Panc1 (cell line): ENCODE results near the gene LRRC3B.

Experiments used
- POLR2AphosphoS5 ChIP-seq: IDR thresholded peaks from 2 replicates; pipeline ENCODE4 v1.6.1; 2012; ENCODE audit warnings: mild to moderate bottlenecking, low read depth, low read length, moderate library complexity
- TF ChIP-seq, protein P1 (sequence below): fragments of 450-650 bp; IDR thresholded peaks from 2 replicates; pipeline ENCODE4 v1.5.1; 2017; ENCODE audit warnings: mild to moderate bottlenecking

DNA sequence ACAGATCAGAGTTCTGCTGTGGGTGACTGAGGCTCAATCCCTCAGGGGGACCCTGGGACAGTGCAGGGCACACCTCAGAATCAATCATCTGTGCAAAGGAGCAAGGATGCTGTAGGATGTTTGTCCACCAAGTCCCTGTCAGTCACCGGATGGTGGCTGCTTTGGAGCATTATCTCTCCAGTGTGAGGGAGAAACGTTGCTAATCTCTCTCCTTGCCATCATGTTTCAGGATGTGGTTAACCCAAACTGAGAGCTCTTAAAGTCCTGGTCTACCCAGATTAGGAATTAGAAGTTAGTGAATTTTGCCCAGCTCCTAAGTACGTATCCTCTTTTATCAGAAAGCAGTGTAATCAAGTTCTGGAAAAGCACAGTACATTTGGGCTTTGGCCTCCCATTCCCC lies 26.2 kb upstream of the LRRC3B start:
- TF ChIP-seq, protein P1, sequence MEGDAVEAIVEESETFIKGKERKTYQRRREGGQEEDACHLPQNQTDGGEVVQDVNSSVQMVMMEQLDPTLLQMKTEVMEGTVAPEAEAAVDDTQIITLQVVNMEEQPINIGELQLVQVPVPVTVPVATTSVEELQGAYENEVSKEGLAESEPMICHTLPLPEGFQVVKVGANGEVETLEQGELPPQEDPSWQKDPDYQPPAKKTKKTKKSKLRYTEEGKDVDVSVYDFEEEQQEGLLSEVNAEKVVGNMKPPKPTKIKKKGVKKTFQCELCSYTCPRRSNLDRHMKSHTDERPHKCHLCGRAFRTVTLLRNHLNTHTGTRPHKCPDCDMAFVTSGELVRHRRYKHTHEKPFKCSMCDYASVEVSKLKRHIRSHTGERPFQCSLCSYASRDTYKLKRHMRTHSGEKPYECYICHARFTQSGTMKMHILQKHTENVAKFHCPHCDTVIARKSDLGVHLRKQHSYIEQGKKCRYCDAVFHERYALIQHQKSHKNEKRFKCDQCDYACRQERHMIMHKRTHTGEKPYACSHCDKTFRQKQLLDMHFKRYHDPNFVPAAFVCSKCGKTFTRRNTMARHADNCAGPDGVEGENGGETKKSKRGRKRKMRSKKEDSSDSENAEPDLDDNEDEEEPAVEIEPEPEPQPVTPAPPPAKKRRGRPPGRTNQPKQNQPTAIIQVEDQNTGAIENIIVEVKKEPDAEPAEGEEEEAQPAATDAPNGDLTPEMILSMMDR = no peak
- no peak for TF ChIP-seq POLR2AphosphoS5
